ENCODE results near the gene EXOC4. TPM values are rescaled to one million over a fixed set of nuclear protein-coding genes. Genes with fewer than 3 reads are reported as not detected.

Gene EXOC4
- total RNA-seq, 1 donor from 2014 or later = 145 TPM

DNA sequence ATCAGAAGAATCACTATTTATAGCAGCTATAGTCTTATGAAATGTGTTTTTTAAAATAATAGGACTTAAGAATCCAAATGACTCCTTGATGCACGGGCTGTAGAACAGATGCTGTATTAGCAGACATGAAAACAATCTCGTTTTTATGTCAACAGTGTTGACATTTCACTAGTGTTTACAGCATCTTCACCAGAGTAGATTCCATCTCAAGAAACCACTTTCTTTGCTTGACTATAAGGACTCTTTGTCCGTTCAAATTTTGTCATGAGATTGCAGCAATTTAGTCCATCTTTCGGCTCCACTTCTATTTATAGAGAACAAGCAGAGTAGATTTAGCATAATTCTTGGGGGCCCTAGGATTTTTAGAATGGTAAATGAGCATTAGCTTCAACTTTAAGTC is 295.1 kb downstream of the EXOC4 start:
- no peak for DNase-seq (ENCODE audit: low spot score, unreplicated experiment)
- no peaks in the 10 kb centered on the region for H3K27me3 Mint-ChIP-seq
- no peak for TF ChIP-seq CTCF (IDR thresholded peaks at IDR 0.05; ENCODE audit: unreplicated experiment)
- H3K36me3 Mint-ChIP-seq (ENCODE audit: insufficient read depth) = no peaks in the 10 kb centered on the region
- H3K4me1 Mint-ChIP-seq (ENCODE audit: low read depth) = no peaks in the 10 kb centered on the region
- no peak overlapping the region for H3K4me3 Mint-ChIP-seq (ENCODE audit: low read depth)
- no peak overlapping the region for H3K27ac Mint-ChIP-seq
- H3K9me3 Mint-ChIP-seq (ENCODE audit: low read depth) = no peaks in the 10 kb centered on the region

- Mint-ChIP-seq H3K27me3 (no peaks in the 10 kb centered on the region), H3K4me3 (ENCODE audit: low read depth) (no peak overlapping the region), H3K36me3 (ENCODE audit: insufficient read depth) (no peaks in the 10 kb centered on the region), H3K9me3 (ENCODE audit: low read depth) (no peaks in the 10 kb centered on the region), H3K27ac (no peak overlapping the region), H3K4me1 (ENCODE audit: low read depth) (no peaks in the 10 kb centered on the region)
- no peak for DNase-seq (ENCODE audit: low spot score, unreplicated experiment)
- TF ChIP-seq CTCF (IDR thresholded peaks at IDR 0.05; ENCODE audit: unreplicated experiment) = no peak
Observed at GRCh38 chr7:133549633-133550032, 296.8 kb downstream of the EXOC4 start.

GRCh38 chr7:133550145-133550544 is 297.3 kb downstream of the EXOC4 start:
- Mint-ChIP-seq H3K27ac (no peak overlapping the region), H3K4me1 (ENCODE audit: low read depth) (no peaks in the 10 kb centered on the region), H3K4me3 (ENCODE audit: low read depth) (no peak overlapping the region), H3K27me3 (no peaks in the 10 kb centered on the region), H3K36me3 (ENCODE audit: insufficient read depth) (no peaks in the 10 kb centered on the region), H3K9me3 (ENCODE audit: low read depth) (no peaks in the 10 kb centered on the region)
- TF ChIP-seq CTCF (IDR thresholded peaks at IDR 0.05; ENCODE audit: unreplicated experiment) = no peak
- no peak for DNase-seq (ENCODE audit: low spot score, unreplicated experiment)

DNA sequence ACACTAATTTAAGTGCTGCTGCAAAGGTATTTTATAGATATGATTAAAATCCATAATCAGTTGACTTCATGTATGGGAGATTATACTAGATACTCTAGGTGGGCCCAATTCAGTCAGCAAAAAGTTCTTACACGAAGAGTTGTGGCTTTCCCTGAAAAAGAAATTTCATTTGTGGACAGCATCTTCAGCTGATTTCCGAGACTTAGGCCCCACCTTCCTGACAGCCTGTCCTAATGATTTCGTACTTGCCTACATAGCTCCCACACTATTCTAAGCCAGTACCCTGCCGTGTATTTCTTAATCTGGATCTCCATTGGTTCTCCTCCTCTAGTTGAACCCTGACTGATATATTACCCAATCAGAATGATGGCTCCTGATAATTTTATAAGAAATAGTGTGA is 297.9 kb downstream of the EXOC4 start:
- H3K27me3 Mint-ChIP-seq = no peaks in the 10 kb centered on the region
- no peaks in the 10 kb centered on the region for H3K9me3 Mint-ChIP-seq (ENCODE audit: low read depth)
- TF ChIP-seq CTCF (IDR thresholded peaks at IDR 0.05; ENCODE audit: unreplicated experiment) = no peak
- no peaks in the 10 kb centered on the region for H3K36me3 Mint-ChIP-seq (ENCODE audit: insufficient read depth)
- no peaks in the 10 kb centered on the region for H3K4me1 Mint-ChIP-seq (ENCODE audit: low read depth)
- H3K27ac Mint-ChIP-seq = no peak overlapping the region
- DNase-seq (ENCODE audit: low spot score, unreplicated experiment) = no peak
- no peak overlapping the region for H3K4me3 Mint-ChIP-seq (ENCODE audit: low read depth)

DNA sequence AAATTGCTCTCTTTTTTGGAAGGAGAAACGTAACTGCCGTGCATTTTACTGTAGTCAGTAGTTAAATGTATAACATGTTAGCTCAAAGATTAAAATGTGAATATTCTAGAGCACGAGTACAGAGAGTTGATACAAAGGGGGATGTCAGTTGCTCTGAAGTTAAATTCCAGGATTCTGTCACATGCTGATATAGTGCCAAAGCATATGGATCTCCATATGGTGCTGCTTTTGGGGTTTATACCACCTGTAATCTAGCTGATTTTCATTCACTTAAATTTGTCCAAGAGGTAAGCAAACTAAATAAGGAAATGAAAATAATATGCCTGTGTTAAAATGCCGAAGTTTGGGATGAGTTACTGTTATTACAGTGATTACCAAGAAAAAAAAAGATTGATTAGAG is 298.6 kb downstream of the EXOC4 start:
- no peak overlapping the region for H3K4me3 Mint-ChIP-seq (ENCODE audit: low read depth)
- DNase-seq (ENCODE audit: low spot score, unreplicated experiment) = no peak
- H3K27me3 Mint-ChIP-seq = no peaks in the 10 kb centered on the region
- H3K4me1 Mint-ChIP-seq (ENCODE audit: low read depth) = peaks cover under 1% of the 10 kb centered on the region
- TF ChIP-seq CTCF (IDR thresholded peaks at IDR 0.05; ENCODE audit: unreplicated experiment) = no peak
- no peaks in the 10 kb centered on the region for H3K36me3 Mint-ChIP-seq (ENCODE audit: insufficient read depth)
- no peaks in the 10 kb centered on the region for H3K9me3 Mint-ChIP-seq (ENCODE audit: low read depth)
- H3K27ac Mint-ChIP-seq = no peak overlapping the region

Data from progenitor cell of endocrine pancreas (in vitro differentiated cells).